Sigmoid colon (tissue), 3 donors: ENCODE measurements around the gene KLK10.

ENCODE experiments used
- CTCF ChIP-seq, 4 experiments: fragments of 450-650 bp in 3 of 4; fragments of 200-600 bp in 1 of 4; IDR thresholded peaks; one replicate each; pipeline ENCODE4 v1.5.1; 2016 to 2019; ENCODE audit warnings: antibody characterized with exemption in 4 of 4, mild to moderate bottlenecking in 3 of 4, moderate library complexity in 2 of 4
- POLR2A ChIP-seq, 2 donors: fragments of 450-650 bp; IDR thresholded peaks; one replicate each; pipeline ENCODE4 v1.6.1; 2016; ENCODE audit warnings: antibody characterized with exemption in 2 of 2, mild to moderate bottlenecking in 2 of 2, moderate library complexity in 2 of 2

GRCh38 chr19:50981587-50982146, 37.8 kb downstream of the KLK10 start:
- TF ChIP-seq CTCF (IDR thresholded peaks at IDR 0.05) (no peak), POLR2A (IDR thresholded peaks at IDR 0.05) (no peak)
